H9 (cell line): Measurements from ENCODE around the gene PANX2. TPM values are rescaled to one million over a fixed set of nuclear protein-coding genes. Genes with fewer than 3 reads are reported as not detected.

Experiments used
- DNase-seq: peaks from one replicate; pipeline ENCODE4 v3.0.0-alpha.2; 2017
- H2AFZ ChIP-seq: one replicate; pipeline ENCODE4 v1.6.1; 2013; ENCODE audit warnings: mild to moderate bottlenecking, low read length, control low read depth, moderate library complexity
- H2AK5ac ChIP-seq: 2 replicates; pipeline ENCODE4 v1.6.1; 2013; ENCODE audit warnings: low read length, control low read depth, mixed read lengths; ENCODE audit not compliant: insufficient read length
- H2BK120ac ChIP-seq: one replicate; pipeline ENCODE4 v1.6.1; 2013; ENCODE audit warnings: low read depth, mild to moderate bottlenecking, low read length, control low read depth, inconsistent platforms; ENCODE audit not compliant: poor library complexity, severe bottlenecking
- H2BK12ac ChIP-seq: 2 replicates; pipeline ENCODE4 v1.6.1; 2013; ENCODE audit warnings: low read length, control low read depth, mixed read lengths, low read depth; ENCODE audit not compliant: insufficient read length
- H2BK15ac ChIP-seq: 2 replicates; pipeline ENCODE4 v1.6.1; 2013; ENCODE audit warnings: low read depth, low read length, control low read depth
- H2BK20ac ChIP-seq: one replicate; pipeline ENCODE4 v1.6.1; 2013; ENCODE audit warnings: low read depth, mild to moderate bottlenecking, low read length, control low read depth, inconsistent platforms; ENCODE audit not compliant: poor library complexity, severe bottlenecking
- H2BK5ac ChIP-seq: 2 replicates; pipeline ENCODE4 v1.6.1; 2013; ENCODE audit warnings: low read length, control low read depth, mixed read lengths; ENCODE audit not compliant: insufficient read length
- H3K14ac ChIP-seq: 2 replicates; pipeline ENCODE4 v1.6.1; 2013; ENCODE audit warnings: low read length, control low read depth; ENCODE audit not compliant: insufficient read depth
- H3K18ac ChIP-seq: 2 replicates; pipeline ENCODE4 v1.6.1; 2013; ENCODE audit warnings: low read depth, mild to moderate bottlenecking, mixed read lengths, low read length, control low read depth; ENCODE audit not compliant: insufficient read length
- H3K23ac ChIP-seq: 2 replicates; pipeline ENCODE4 v1.6.1; 2013; ENCODE audit warnings: low read length, control low read depth, mixed read lengths, low read depth; ENCODE audit not compliant: insufficient read length
- H3K23me2 ChIP-seq: 2 replicates; pipeline ENCODE4 v1.6.1; 2013; ENCODE audit warnings: low read depth, mild to moderate bottlenecking, mixed read lengths, low read length, control low read depth; ENCODE audit not compliant: insufficient read length, poor library complexity, severe bottlenecking
- H3K27ac ChIP-seq: 2 replicates; pipeline ENCODE4 v1.5.1; 2013; ENCODE audit warnings: low read length, control low read depth, mixed read lengths, low read depth; ENCODE audit not compliant: insufficient read length
- H3K27me3 ChIP-seq: 2 replicates; pipeline ENCODE4 v1.6.1; 2013; ENCODE audit warnings: low read length, control low read depth, inconsistent platforms; ENCODE audit not compliant: insufficient read depth
- H3K4ac ChIP-seq: 2 replicates; pipeline ENCODE4 v1.6.1; 2013; ENCODE audit warnings: low read depth, mild to moderate bottlenecking, control low read depth, inconsistent platforms, low read length, moderate library complexity
- H3K4me1 ChIP-seq: 2 replicates; pipeline ENCODE4 v1.6.1; 2013; ENCODE audit warnings: low read length, control low read depth, inconsistent platforms; ENCODE audit not compliant: insufficient read depth
- H3K4me2 ChIP-seq: 2 replicates; pipeline ENCODE4 v1.6.1; 2013; ENCODE audit warnings: low read length, control low read depth, mixed read lengths; ENCODE audit not compliant: insufficient read length, insufficient read depth
- H3K56ac ChIP-seq: 2 replicates; pipeline ENCODE4 v1.6.1; 2013; ENCODE audit warnings: low read depth, mild to moderate bottlenecking, mixed read lengths, low read length, control low read depth; ENCODE audit not compliant: insufficient read length
- H3K79me1 ChIP-seq: 2 replicates; pipeline ENCODE4 v1.6.1; 2013; ENCODE audit warnings: low read depth, mild to moderate bottlenecking, moderate library complexity, low read length, control low read depth, inconsistent platforms; ENCODE audit not compliant: insufficient read depth, poor library complexity, severe bottlenecking
- H3K79me2 ChIP-seq: 2 replicates; pipeline ENCODE4 v1.6.1; 2013; ENCODE audit warnings: low read length, control low read depth, inconsistent platforms; ENCODE audit not compliant: insufficient read depth
- H3K9ac ChIP-seq: 2 replicates; pipeline ENCODE4 v1.6.1; 2013; ENCODE audit warnings: low read length, control low read depth, mixed read lengths; ENCODE audit not compliant: insufficient read length; ENCODE audit errors: extremely low read depth
- H3K9me3 ChIP-seq: one replicate; pipeline ENCODE4 v1.6.1; 2013; ENCODE audit warnings: low read depth, low read length, inconsistent platforms; ENCODE audit not compliant: control insufficient read depth
- H3T11ph ChIP-seq: one replicate; pipeline ENCODE4 v1.6.1; 2013; ENCODE audit warnings: mild to moderate bottlenecking, low read length, control low read depth, inconsistent platforms
- H4K20me1 ChIP-seq: one replicate; pipeline ENCODE4 v1.6.1; 2013; ENCODE audit not compliant: control insufficient read depth, insufficient read length, insufficient read depth
- H4K5ac ChIP-seq: 2 replicates; pipeline ENCODE4 v1.6.1; 2013; ENCODE audit warnings: low read depth, mild to moderate bottlenecking, mixed read lengths, low read length, control low read depth; ENCODE audit not compliant: insufficient read length
- H4K8ac ChIP-seq: replicated peaks from 2 replicates; pipeline ENCODE4 v1.6.1; 2013; ENCODE audit warnings: low read length, control low read depth, mixed read lengths, low read depth; ENCODE audit not compliant: insufficient read length
- H4K91ac ChIP-seq: 2 replicates; pipeline ENCODE4 v1.6.1; 2013; ENCODE audit warnings: low read depth, mild to moderate bottlenecking, moderate library complexity, mixed read lengths, low read length, control low read depth; ENCODE audit not compliant: insufficient read length
- H3K27ac Mint-ChIP-seq, 3 experiments: 2 replicates in 2 of 3; 3 replicates in 1 of 3; pipeline ENCODE4 v1.8.0; 2020 to 2021; ENCODE audit warnings: mixed read lengths in 3 of 3, mild to moderate bottlenecking in 1 of 3, moderate library complexity in 1 of 3
- H3K27me3 Mint-ChIP-seq: 2 replicates; pipeline ENCODE4 v1.8.0; 2021; ENCODE audit warnings: low read depth, mild to moderate bottlenecking, moderate library complexity, mixed read lengths
- H3K36me3 Mint-ChIP-seq, 3 experiments: 2 replicates in 2 of 3; 3 replicates in 1 of 3; pipeline ENCODE4 v1.8.0; 2020 to 2021; ENCODE audit warnings: low read depth in 3 of 3, mixed read lengths in 3 of 3; ENCODE audit not compliant: insufficient read depth in 1 of 3
- H3K4me1 Mint-ChIP-seq, 2 experiments: 2 replicates each; pipeline ENCODE4 v1.8.0; 2020; ENCODE audit warnings: mixed read lengths in 2 of 2
- H3K4me3 Mint-ChIP-seq, 2 experiments: 2 replicates in 1 of 2; 3 replicates in 1 of 2; pipeline ENCODE4 v1.8.0; 2020 to 2021; ENCODE audit warnings: mild to moderate bottlenecking in 2 of 2, mixed read lengths in 2 of 2, moderate library complexity in 1 of 2
- H3K9me3 Mint-ChIP-seq, 2 experiments: 2 replicates in 1 of 2; 3 replicates in 1 of 2; pipeline ENCODE4 v1.8.0; 2020; ENCODE audit warnings: mild to moderate bottlenecking in 2 of 2, mixed read lengths in 2 of 2, moderate library complexity in 1 of 2
- WGBS: extraction: QIAGEN DNeasy Blood & Tissue Kit; methylation state at CpG from one replicate; pipeline ENCODE4 v1.1.7; 2013; ENCODE audit warnings: missing lambda C conversion rate, low lambda C conversion rate, mixed read lengths; ENCODE audit not compliant: insufficient read length; ENCODE audit errors: extremely low coverage; 5-methylcytosine and 5-hydroxymethylcytosine counted together
- total RNA-seq: library from RNA; stranded (reverse); gene quantifications from 2 replicates; pipeline ENCODE4 v1.2.1, GENCODE V29; 2021
- TF ChIP-seq, protein P1 (sequence below): fragments of 200-600 bp; sonication (generic); conservative IDR thresholded peaks from 3 replicates; pipeline ENCODE4 v1.8.0; 2021; ENCODE audit warnings: antibody characterized with exemption, mild to moderate bottlenecking

The PANX2 gene
- total RNA-seq, 1 experiment from 2014 or later = 8.0 TPM

DNA sequence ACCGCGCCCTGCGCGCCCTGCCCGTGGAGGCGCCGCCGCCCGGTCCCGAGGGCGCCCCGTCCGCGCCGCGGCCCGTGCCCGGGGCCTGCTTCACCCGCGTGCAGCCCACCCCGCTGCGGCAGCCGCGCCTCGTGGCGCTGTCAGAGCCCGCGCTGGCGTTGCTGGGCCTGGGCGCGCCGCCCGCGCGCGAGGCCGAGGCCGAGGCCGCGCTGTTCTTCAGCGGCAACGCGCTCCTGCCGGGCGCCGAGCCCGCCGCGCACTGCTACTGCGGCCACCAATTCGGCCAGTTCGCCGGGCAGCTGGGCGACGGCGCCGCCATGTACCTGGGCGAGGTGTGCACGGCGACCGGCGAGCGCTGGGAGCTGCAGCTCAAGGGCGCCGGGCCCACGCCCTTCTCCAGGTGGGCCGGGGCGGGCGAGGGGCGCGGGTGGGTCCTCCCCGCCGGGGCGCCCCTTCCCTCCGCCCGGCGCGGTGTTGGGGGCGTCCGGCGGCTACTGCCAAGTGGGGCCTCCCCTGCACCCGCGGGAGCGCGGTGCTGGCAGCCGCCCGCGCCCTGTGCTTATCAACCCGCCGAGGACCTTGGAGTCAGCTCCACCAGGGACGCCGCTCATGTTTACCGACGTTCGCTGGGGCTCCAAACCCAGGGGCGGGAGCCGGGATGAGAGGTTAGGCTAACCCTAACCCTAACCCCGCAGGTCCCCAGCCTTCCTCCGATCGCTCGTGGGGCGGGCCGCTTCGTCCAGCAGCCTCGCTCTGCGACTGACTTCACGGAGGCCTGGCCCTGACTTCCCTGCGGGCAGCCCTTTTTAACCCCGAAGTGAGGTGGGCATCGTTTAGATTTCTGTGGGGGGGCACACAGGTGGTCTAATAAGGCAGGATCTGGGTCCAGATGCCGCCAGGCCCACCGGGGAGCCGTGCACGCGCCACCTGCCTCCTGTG is 30.9 kb downstream of the PANX2 start:
- Histone ChIP-seq H3K4me2 (peak overlapping the region; percentile 54), H2BK15ac (no peak overlapping the region), H3K79me1 (no peaks in the 10 kb centered on the region), H2BK20ac (no peak overlapping the region), H3K23me2 (peaks cover 13% of the 10 kb centered on the region), H3K18ac (no peak overlapping the region), H3K14ac (no peak overlapping the region), H3K4me1 (no peaks in the 10 kb centered on the region), H4K8ac (no peak overlapping the region), H3K79me2 (no peaks in the 10 kb centered on the region; the same call in 1 of the 2 replicates), H3K27me3 (no peaks in the 10 kb centered on the region), H4K5ac (no peak overlapping the region), H4K91ac (no peak overlapping the region), H2BK120ac (no peak overlapping the region), H3K9ac (no peak overlapping the region), H3K9me3 (no peaks in the 10 kb centered on the region), H3K56ac (no peak overlapping the region), H3K27ac (no peak overlapping the region), H2BK5ac (no peak overlapping the region), H2BK12ac (no peak overlapping the region), H4K20me1 (peaks cover 3% of the 10 kb centered on the region), H3T11ph (no peak overlapping the region), H2AFZ (no peak overlapping the region), H3K23ac (no peak overlapping the region), H2AK5ac (no peak overlapping the region), H3K4ac (no peak overlapping the region)
- Mint-ChIP-seq H3K4me1 (peaks cover 11 to 16% of the 10 kb centered on the region in 2 experiments), H3K9me3 (peaks cover 5 to 6% of the 10 kb centered on the region in 2 experiments; a peak in 3 of 5 replicates), H3K27ac (no peak overlapping the region), H3K27me3 (no peaks in the 10 kb centered on the region), H3K36me3 (peaks cover 16 to 40% (median 34%) of the 10 kb centered on the region in 3 experiments), H3K4me3 (peak overlapping the region; percentile 72 to 86)
- no CpG with 5 or more reads among the region's 115 CpGs for WGBS
- TF ChIP-seq, protein P1, sequence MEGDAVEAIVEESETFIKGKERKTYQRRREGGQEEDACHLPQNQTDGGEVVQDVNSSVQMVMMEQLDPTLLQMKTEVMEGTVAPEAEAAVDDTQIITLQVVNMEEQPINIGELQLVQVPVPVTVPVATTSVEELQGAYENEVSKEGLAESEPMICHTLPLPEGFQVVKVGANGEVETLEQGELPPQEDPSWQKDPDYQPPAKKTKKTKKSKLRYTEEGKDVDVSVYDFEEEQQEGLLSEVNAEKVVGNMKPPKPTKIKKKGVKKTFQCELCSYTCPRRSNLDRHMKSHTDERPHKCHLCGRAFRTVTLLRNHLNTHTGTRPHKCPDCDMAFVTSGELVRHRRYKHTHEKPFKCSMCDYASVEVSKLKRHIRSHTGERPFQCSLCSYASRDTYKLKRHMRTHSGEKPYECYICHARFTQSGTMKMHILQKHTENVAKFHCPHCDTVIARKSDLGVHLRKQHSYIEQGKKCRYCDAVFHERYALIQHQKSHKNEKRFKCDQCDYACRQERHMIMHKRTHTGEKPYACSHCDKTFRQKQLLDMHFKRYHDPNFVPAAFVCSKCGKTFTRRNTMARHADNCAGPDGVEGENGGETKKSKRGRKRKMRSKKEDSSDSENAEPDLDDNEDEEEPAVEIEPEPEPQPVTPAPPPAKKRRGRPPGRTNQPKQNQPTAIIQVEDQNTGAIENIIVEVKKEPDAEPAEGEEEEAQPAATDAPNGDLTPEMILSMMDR = no peak
- no peak for DNase-seq
